ENCODE results near the gene RNF6.

Gene RNF6

DNA sequence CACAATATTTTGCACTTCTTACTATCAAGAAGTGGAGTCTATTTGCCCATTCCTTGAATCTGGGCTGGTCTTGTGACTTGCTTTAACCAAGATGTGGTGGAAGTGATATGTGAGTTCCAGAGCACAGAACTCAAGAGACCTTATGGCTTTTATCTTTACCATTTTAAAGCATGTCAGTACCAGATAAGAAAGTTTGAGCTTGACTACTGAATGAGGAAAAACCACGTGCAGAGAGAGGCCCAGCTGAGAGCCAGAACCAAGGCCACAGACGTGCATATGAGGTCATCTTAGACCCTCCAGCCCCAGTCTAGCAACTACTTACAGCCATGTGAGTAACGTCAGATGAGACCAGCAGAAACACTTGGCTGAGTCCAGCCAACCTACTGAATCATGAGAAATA is 25.5 kb upstream of the RNF6 start:
- Histone ChIP-seq H3K36me3 (ENCODE audit: control insufficient read depth in 4 of 4, insufficient read depth in 4 of 4, low read length in 3 of 4) (no peaks in the 10 kb centered on the region), H3K27ac (ENCODE audit: insufficient read depth in 1 of 2, low read depth in 1 of 2, low read length in 2 of 2, poor library complexity in 1 of 2, severe bottlenecking in 2 of 2) (no peak overlapping the region), H3K9me3 (ENCODE audit: control extremely low read depth in 1 of 5, control insufficient read depth in 4 of 5, insufficient read depth in 2 of 5, low read depth in 1 of 5, low read length in 4 of 5) (peaks cover 0 to 2% (median 0%) of the 10 kb centered on the region in 5 experiments), H3K4me1 (ENCODE audit: control extremely low read depth in 1 of 4, control insufficient read depth in 4 of 4, insufficient read depth in 4 of 4, low read length in 3 of 4) (no peaks in the 10 kb centered on the region), H3K27me3 (replicated peaks in 2 of 5; ENCODE audit: control insufficient read depth in 4 of 5, insufficient read depth in 5 of 5, low read length in 4 of 5) (no peaks in the 10 kb centered on the region), H3K4me3 (ENCODE audit: control insufficient read depth in 1 of 7, extremely low read depth in 1 of 7, insufficient read depth in 4 of 7, low read depth in 2 of 7, low read length in 6 of 7) (no peak overlapping the region)
- peak; percentile 24 to 58 (median 47) for DNase-seq
- WGBS (ENCODE audit: insufficient coverage) = 47% methylated on average over 2 of the region's 3 CpGs
- ChIA-PET POLR2A (no interaction called here), CTCF (interaction anchor here (1.0 kb wide), 1 partner anchor 249 kb away, joined by 4 read pairs; no protein-coding TSS in a partner anchor)

DNA sequence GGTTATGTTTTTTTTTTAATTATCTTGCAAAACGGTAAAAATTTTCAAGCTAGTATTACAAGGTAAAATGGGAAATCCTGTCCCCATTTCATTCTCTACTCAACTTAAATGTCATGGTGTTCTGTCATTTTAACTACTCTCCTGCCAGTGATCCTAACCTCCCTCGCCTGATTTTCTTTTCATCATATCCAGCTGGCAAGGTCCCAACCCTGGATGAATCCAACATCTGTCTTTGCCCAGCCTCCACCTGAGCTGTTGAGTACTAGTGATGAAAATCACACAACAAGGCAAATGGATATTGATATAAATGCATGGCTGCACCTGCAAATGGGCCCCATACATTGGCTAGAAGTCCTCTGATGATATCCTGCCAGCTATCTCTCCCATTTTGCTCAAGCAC is 24.9 kb upstream of the RNF6 start:
- no peak overlapping the region for H3K4me3 ChIP-seq (ENCODE audit: control insufficient read depth in 1 of 7, extremely low read depth in 1 of 7, insufficient read depth in 4 of 7, low read depth in 2 of 7, low read length in 6 of 7)
- no peak overlapping the region for H3K27ac ChIP-seq (ENCODE audit: insufficient read depth in 1 of 2, low read depth in 1 of 2, low read length in 2 of 2, poor library complexity in 1 of 2, severe bottlenecking in 2 of 2)
- no peaks in the 10 kb centered on the region for H3K36me3 ChIP-seq (ENCODE audit: control insufficient read depth in 4 of 4, insufficient read depth in 4 of 4, low read length in 3 of 4)
- ChIA-PET POLR2A (no interaction called here), CTCF (interaction anchor here (1.0 kb wide), 1 partner anchor 250 kb away, joined by 4 read pairs; no protein-coding TSS in a partner anchor)
- no peak for DNase-seq
- H3K9me3 ChIP-seq (ENCODE audit: control extremely low read depth in 1 of 5, control insufficient read depth in 4 of 5, insufficient read depth in 2 of 5, low read depth in 1 of 5, low read length in 4 of 5) = peaks cover 0 to 3% (median 0%) of the 10 kb centered on the region in 5 experiments
- no peaks in the 10 kb centered on the region for H3K4me1 ChIP-seq (ENCODE audit: control extremely low read depth in 1 of 4, control insufficient read depth in 4 of 4, insufficient read depth in 4 of 4, low read length in 3 of 4)
- no peaks in the 10 kb centered on the region for H3K27me3 ChIP-seq (replicated peaks in 2 of 5; ENCODE audit: control insufficient read depth in 4 of 5, insufficient read depth in 5 of 5, low read length in 4 of 5)
- WGBS (ENCODE audit: insufficient coverage) = 100% methylated on average over 1 of the region's 2 CpGs

DNA sequence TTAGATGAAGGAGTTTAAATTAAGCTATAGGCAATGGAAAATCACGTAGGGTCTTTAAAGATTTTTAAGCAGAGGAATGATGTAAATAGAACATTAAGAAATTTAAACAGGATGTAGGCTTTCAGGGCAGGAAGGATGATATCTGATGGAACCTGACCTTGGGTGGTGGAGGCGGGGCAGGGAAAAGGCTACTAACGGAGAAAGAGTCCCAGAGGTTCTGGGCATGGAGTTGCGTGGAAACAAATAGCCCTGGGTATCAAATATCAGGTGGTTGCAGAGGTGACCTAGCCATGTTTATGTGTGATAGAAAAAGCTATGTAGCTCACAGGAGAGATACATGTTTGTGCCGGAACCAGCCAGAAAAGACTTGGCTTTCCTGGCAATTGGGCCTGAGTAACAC is 24.0 kb upstream of the RNF6 start:
- no peak overlapping the region for H3K4me3 ChIP-seq (ENCODE audit: control insufficient read depth in 1 of 7, extremely low read depth in 1 of 7, insufficient read depth in 4 of 7, low read depth in 2 of 7, low read length in 6 of 7)
- POLR2A ChIA-PET = no interaction called here
- WGBS (ENCODE audit: insufficient coverage) = 93% methylated on average over 5 of the region's 5 CpGs
- peaks cover 0 to 3% (median 0%) of the 10 kb centered on the region in 5 experiments for H3K9me3 ChIP-seq (ENCODE audit: control extremely low read depth in 1 of 5, control insufficient read depth in 4 of 5, insufficient read depth in 2 of 5, low read depth in 1 of 5, low read length in 4 of 5)
- no peak overlapping the region for H3K27ac ChIP-seq (ENCODE audit: insufficient read depth in 1 of 2, low read depth in 1 of 2, low read length in 2 of 2, poor library complexity in 1 of 2, severe bottlenecking in 2 of 2)
- CTCF ChIA-PET = no interaction called here
- no peaks in the 10 kb centered on the region for H3K4me1 ChIP-seq (ENCODE audit: control extremely low read depth in 1 of 4, control insufficient read depth in 4 of 4, insufficient read depth in 4 of 4, low read length in 3 of 4)
- no peaks in the 10 kb centered on the region for H3K36me3 ChIP-seq (ENCODE audit: control insufficient read depth in 4 of 4, insufficient read depth in 4 of 4, low read length in 3 of 4)
- peaks cover 0 to under 1% (median 0%) of the 10 kb centered on the region in 5 experiments for H3K27me3 ChIP-seq (replicated peaks in 2 of 5; ENCODE audit: control insufficient read depth in 4 of 5, insufficient read depth in 5 of 5, low read length in 4 of 5)
- no peak for DNase-seq

DNA sequence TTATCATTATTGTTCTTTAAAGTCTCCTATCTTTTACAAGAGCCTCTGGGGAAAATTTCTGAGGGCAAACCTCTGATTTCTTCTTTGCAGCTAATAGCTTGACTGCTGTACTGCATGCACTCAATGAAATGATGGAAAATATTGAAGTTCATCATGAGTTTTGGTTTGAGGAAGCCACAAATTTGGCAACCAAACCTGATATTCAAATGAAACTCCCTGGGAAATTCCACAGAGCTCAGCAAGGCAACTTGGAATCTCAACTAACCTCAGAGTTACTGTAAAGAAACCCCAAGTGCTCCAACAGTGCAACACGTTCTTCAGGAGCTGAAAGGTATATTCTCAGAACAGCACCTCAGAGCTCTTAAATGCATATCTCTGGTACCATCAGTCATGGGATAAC is 14.2 kb upstream of the RNF6 start:
- Histone ChIP-seq H3K36me3 (ENCODE audit: control insufficient read depth in 4 of 4, insufficient read depth in 4 of 4, low read length in 3 of 4) (no peaks in the 10 kb centered on the region), H3K4me3 (ENCODE audit: control insufficient read depth in 1 of 7, extremely low read depth in 1 of 7, insufficient read depth in 4 of 7, low read depth in 2 of 7, low read length in 6 of 7) (no peak overlapping the region), H3K4me1 (ENCODE audit: control extremely low read depth in 1 of 4, control insufficient read depth in 4 of 4, insufficient read depth in 4 of 4, low read length in 3 of 4) (no peaks in the 10 kb centered on the region), H3K27ac (ENCODE audit: insufficient read depth in 1 of 2, low read depth in 1 of 2, low read length in 2 of 2, poor library complexity in 1 of 2, severe bottlenecking in 2 of 2) (no peak overlapping the region), H3K9me3 (ENCODE audit: control extremely low read depth in 1 of 5, control insufficient read depth in 4 of 5, insufficient read depth in 2 of 5, low read depth in 1 of 5, low read length in 4 of 5) (no peaks in the 10 kb centered on the region), H3K27me3 (replicated peaks in 2 of 5; ENCODE audit: control insufficient read depth in 4 of 5, insufficient read depth in 5 of 5, low read length in 4 of 5) (peaks cover 0 to 5% (median 0%) of the 10 kb centered on the region in 5 experiments)
- CTCF ChIA-PET = no interaction called here
- POLR2A ChIA-PET = no interaction called here
- no peak for DNase-seq
- 82% methylated on average over 1 of the region's 1 CpG for WGBS (ENCODE audit: insufficient coverage)

- Histone ChIP-seq H3K4me1 (ENCODE audit: control extremely low read depth in 1 of 4, control insufficient read depth in 4 of 4, insufficient read depth in 4 of 4, low read length in 3 of 4) (no peaks in the 10 kb centered on the region), H3K36me3 (ENCODE audit: control insufficient read depth in 4 of 4, insufficient read depth in 4 of 4, low read length in 3 of 4) (no peaks in the 10 kb centered on the region), H3K4me3 (ENCODE audit: control insufficient read depth in 1 of 7, extremely low read depth in 1 of 7, insufficient read depth in 4 of 7, low read depth in 2 of 7, low read length in 6 of 7) (no peak overlapping the region), H3K27ac (ENCODE audit: insufficient read depth in 1 of 2, low read depth in 1 of 2, low read length in 2 of 2, poor library complexity in 1 of 2, severe bottlenecking in 2 of 2) (no peak overlapping the region), H3K9me3 (ENCODE audit: control extremely low read depth in 1 of 5, control insufficient read depth in 4 of 5, insufficient read depth in 2 of 5, low read depth in 1 of 5, low read length in 4 of 5) (no peaks in the 10 kb centered on the region), H3K27me3 (replicated peaks in 2 of 5; ENCODE audit: control insufficient read depth in 4 of 5, insufficient read depth in 5 of 5, low read length in 4 of 5) (no peaks in the 10 kb centered on the region)
- peak in 1 of 3 donors; percentile 2 for DNase-seq
- 79% methylated on average over 4 of the region's 6 CpGs for WGBS (ENCODE audit: insufficient coverage)
- CTCF ChIA-PET = interaction anchor here (0.7 kb wide), 1 partner anchor 10 kb away, joined by 3 read pairs; no protein-coding TSS in a partner anchor
- POLR2A ChIA-PET = no interaction called here
These were observed 8.6 kb upstream of the RNF6 start for GRCh38 chr13:26230703-26231102.

- WGBS (ENCODE audit: insufficient coverage) = 97% methylated on average over 6 of the region's 13 CpGs
- no peak overlapping the region for H3K4me3 ChIP-seq (ENCODE audit: control insufficient read depth in 1 of 7, extremely low read depth in 1 of 7, insufficient read depth in 4 of 7, low read depth in 2 of 7, low read length in 6 of 7)
- POLR2A ChIA-PET = interaction anchor here (0.6 kb wide), 1 partner anchor 253 kb away, joined by 3 read pairs; no protein-coding TSS in a partner anchor
- no peaks in the 10 kb centered on the region for H3K27me3 ChIP-seq (replicated peaks in 2 of 5; ENCODE audit: control insufficient read depth in 4 of 5, insufficient read depth in 5 of 5, low read length in 4 of 5)
- no peak overlapping the region for H3K27ac ChIP-seq (ENCODE audit: insufficient read depth in 1 of 2, low read depth in 1 of 2, low read length in 2 of 2, poor library complexity in 1 of 2, severe bottlenecking in 2 of 2)
- H3K9me3 ChIP-seq (ENCODE audit: control extremely low read depth in 1 of 5, control insufficient read depth in 4 of 5, insufficient read depth in 2 of 5, low read depth in 1 of 5, low read length in 4 of 5) = no peaks in the 10 kb centered on the region
- H3K4me1 ChIP-seq (ENCODE audit: control extremely low read depth in 1 of 4, control insufficient read depth in 4 of 4, insufficient read depth in 4 of 4, low read length in 3 of 4) = no peaks in the 10 kb centered on the region
- H3K36me3 ChIP-seq (ENCODE audit: control insufficient read depth in 4 of 4, insufficient read depth in 4 of 4, low read length in 3 of 4) = no peaks in the 10 kb centered on the region
- no peak for DNase-seq
- CTCF ChIA-PET = no interaction called here
These were observed 7.0 kb upstream of the RNF6 start for GRCh38 chr13:26229080-26229615.

DNA sequence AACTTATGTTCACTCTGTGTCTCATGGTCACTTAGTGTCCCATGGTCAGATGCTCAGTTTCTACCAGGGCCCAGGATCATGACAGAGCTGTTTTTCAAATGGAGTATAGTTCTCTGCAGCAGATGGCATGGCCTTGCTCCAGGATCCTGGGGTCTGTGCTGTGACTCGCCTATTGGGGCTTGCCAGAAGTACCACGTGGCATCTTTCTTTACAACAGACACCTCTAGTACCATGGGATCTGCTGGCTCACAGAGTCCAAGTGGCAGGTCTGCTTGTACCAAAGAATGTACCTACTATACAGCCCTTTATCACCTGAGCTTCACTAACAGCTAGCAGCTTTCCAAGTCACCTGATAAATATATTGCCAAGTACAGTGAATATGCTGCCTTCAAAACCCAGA is 6.0 kb upstream of the RNF6 start:
- Histone ChIP-seq H3K4me1 (ENCODE audit: control extremely low read depth in 1 of 4, control insufficient read depth in 4 of 4, insufficient read depth in 4 of 4, low read length in 3 of 4) (peaks cover 0 to 2% (median 1%) of the 10 kb centered on the region in 4 experiments), H3K27ac (ENCODE audit: insufficient read depth in 1 of 2, low read depth in 1 of 2, low read length in 2 of 2, poor library complexity in 1 of 2, severe bottlenecking in 2 of 2) (no peak overlapping the region), H3K27me3 (replicated peaks in 2 of 5; ENCODE audit: control insufficient read depth in 4 of 5, insufficient read depth in 5 of 5, low read length in 4 of 5) (no peaks in the 10 kb centered on the region), H3K36me3 (ENCODE audit: control insufficient read depth in 4 of 4, insufficient read depth in 4 of 4, low read length in 3 of 4) (no peaks in the 10 kb centered on the region), H3K4me3 (ENCODE audit: control insufficient read depth in 1 of 7, extremely low read depth in 1 of 7, insufficient read depth in 4 of 7, low read depth in 2 of 7, low read length in 6 of 7) (no peak overlapping the region), H3K9me3 (ENCODE audit: control extremely low read depth in 1 of 5, control insufficient read depth in 4 of 5, insufficient read depth in 2 of 5, low read depth in 1 of 5, low read length in 4 of 5) (no peaks in the 10 kb centered on the region)
- no peak for DNase-seq
- no CpG with 5 or more reads among the region's 2 CpGs for WGBS (ENCODE audit: insufficient coverage)
- ChIA-PET CTCF (no interaction called here), POLR2A (no interaction called here)
